GM19035 (cell line): Measurements from ENCODE around the gene CAMK4.
"Not testable (repeated sequence)": the region's sequence is repeated elsewhere in the genome, so short reads cannot be mapped to it uniquely, and the experiment has no call there.

Experiments
- ATAC-seq: cut with Tn5 transposase; IDR thresholded peaks from one replicate; pipeline ENCODE4 v1.9.1; 2021; ENCODE audit not compliant: unreplicated experiment

The CAMK4 gene

DNA sequence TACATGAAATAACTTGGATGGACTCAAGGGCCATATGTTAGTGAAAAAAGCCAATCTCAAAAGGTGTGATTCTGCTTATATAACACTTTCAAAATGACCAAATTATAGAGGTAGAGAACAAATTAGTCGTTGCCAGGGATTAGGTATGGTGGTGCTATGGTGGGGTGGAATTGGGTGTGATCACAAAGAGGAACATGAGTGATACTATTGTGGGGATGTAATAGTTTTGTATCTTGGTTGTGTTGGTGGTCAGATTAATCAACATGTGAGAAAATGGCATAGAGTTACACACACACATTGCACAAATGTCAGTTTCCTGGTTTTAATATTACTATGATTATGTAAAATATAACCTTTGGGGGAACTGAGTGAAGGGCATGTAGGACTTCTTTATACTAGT lies 31.9 kb downstream of the CAMK4 start:
- ATAC-seq: no peak

DNA sequence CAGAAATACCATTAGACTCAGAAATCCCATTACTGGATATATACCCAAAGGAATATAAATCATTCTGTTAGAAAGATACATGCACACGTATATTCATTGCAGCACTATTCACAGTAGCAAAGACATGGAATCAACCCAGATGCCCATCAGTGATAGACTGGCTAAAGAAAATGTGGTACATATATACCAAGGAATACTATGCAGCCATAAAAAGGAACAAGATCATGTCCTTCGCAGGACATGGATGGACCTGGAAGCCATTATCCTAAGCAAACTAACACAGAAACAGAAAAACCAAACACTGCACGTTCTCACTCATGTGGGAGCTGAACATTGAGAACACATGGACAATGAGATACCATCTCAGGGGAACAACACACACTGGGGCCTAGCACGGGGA lies 33.4 kb downstream of the CAMK4 start:
- not testable (repeated sequence) for ATAC-seq

DNA sequence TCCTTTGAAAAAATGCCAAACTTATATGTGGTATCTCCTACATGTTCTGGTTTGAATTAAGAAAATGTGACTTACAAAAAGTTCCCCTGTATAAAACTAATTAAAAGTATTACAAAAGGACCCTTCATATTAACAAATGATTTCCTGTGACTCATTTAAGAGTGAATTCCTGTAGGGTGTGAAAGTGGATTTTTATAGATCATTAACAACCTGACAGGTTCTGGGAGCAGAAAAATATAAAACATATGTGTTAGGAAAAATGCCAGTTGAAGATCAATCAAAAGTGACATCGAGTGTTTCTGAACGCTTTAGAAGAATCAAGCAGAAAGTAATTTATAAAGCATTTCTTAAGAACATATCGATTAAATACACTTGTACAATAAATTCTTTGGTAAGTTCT lies 35.5 kb downstream of the CAMK4 start:
- no peak for ATAC-seq

DNA sequence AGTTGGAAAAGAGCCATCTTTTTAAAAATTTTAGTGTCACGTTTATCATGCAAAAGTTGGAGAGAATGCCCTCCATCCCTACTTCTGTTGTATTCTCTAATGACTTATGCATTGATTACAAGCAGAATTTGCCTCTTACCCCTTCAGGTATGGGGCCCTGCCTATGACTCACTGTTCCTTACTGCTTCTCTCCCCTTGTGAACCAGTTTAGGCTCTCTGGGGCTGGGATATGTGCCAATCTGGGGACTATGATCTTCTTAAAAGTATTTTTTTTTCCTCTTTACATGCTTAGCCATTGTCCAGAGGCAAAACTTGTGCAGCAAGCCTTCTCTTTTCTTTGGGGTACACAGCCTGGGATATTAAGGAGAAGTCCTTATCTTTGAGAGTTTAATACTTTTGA lies 37.4 kb downstream of the CAMK4 start:
- ATAC-seq: no peak

DNA sequence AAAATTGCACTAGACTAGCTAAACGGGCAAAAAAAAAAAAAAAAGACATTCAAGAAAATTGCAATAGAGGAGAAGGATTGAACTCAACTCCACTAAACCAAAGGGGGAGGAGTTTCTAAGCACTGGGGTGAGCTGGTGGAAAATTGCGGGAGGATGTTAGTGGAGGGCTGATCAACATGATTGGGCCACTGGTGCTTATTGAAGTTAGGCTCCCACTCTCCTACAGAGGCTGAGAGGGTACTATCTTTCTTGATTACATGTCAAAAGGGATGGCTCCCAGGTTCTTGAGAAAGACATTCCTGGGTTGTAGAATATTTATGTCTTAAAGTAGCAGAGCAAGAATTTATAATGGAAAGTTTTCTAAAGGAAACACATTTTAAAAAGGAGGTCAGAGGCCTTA lies 38.0 kb downstream of the CAMK4 start:
- ATAC-seq: no peak

DNA sequence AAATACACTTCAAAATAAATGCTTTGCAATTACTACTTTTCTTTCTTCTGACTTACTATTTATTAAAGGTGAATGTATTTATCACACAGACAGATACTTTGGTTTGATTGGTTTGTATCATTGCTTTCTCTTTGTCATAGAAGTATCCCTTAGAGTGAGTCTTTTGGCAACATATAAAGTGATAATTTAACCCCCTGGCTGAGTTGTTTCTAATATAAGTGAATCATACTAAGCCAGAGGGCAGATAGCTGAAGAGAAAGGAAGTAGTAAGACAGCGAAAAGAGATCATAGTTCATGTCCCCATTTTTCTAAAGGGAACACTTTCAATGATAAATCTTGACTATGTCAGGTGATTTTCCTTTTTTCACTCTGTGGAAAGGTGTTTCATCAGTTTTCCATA lies 38.6 kb downstream of the CAMK4 start:
- ATAC-seq: no peak

DNA sequence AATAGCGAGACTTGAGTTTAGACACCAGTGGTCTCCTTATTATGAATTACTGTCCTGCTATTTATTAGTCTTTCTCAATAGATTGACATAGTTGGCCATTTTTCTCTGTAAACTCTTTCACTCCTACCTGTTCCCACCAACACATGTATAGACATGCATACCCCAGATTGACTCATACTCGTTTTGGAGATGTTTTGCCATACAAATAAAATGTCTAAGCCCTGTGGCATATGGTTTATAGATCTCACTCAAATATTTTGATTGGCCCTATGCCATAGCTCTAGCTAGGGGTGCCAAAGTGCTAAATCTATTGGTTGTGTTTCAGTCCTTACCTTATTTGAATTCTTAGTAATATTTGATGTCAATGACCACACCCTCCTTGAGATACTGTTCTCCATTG lies 42.3 kb downstream of the CAMK4 start:
- ATAC-seq: no peak

DNA sequence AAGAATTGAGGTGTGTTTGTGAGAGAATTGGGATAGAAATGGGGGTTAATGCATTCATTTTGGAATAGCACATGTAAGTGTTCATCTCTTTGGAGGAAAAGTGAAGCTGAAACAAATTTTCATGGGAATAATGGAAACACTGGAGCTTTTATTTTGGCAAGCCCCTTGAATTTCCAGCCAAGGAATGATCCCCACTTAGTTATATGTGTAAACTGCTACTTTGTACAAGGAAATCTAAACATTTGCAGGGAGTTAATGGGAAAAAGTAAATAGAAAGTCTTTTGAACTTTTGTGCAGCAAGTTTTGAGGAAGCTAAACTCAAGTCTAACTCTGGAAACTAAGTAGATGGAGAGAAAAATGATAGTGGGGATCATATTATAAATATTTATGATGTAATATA lies 44.1 kb downstream of the CAMK4 start:
- ATAC-seq: no peak

DNA sequence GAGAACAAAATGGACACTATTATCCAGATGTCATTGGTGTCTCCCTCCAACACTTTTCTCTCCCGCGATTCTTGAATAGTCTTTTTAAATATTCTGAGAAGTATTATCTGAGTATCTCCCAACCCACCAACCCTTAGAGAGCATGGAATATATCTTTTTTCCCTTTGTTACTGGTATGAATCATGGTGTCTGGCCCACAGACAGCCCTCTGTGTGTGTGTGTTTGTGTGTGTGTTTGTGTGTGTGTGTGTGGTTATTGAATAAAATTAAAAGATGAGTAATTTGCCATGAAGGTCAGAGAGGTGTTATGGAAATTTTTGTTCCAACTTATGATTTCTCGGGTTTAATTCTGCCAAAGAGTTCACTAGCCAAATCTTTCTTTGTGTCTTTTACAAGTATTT lies 47.7 kb downstream of the CAMK4 start:
- no peak for ATAC-seq

DNA sequence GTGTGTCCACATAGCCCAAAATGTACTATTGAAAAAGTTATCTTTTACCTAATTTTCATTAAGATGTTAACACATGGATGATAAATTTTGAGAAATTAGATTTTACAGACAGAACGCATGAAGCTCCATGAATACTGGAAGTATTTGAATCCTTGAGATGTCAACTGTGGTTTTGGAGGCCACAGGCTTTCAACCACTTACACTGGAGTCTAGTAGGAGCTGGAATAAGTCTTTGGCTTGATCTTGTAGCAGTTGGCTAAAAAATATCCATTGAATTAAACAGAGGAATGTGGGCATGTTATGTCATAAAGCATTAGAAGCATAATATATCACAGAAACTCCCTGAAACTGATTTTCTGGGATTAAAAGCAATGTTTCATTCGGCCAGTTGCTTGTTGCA lies 52.9 kb downstream of the CAMK4 start:
- ATAC-seq: no peak

DNA sequence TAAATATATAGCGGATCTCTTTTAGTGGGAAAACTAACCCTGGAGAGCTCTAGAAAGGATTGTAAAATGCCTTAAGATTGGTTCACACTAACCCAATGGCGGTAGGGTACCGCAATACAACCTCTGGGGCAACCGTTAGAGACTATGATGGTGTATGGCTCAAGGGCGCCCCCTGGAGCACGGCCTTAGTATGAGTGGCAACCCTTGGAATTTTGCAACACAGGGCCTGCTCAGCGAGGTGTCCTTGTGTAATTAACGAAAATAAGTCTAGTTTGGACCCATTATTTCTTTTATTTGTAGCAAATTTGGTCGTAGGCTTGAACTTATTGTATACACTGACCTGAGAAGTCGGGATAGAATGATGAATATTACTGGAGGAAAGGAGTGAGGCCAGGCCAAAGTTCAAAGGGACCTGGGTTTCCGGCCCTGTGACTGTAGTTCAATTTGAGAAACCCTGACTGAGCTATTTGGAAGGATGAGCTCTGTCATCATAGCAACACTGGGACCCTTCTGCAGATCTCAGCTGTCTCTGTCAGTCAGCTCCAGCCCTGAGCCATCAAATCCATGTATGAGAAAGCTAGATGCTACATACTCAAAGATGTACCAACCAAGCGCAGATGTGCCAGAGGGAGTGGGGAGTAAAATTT lies 54.8 kb downstream of the CAMK4 start:
- peak; percentile 91 for ATAC-seq

DNA sequence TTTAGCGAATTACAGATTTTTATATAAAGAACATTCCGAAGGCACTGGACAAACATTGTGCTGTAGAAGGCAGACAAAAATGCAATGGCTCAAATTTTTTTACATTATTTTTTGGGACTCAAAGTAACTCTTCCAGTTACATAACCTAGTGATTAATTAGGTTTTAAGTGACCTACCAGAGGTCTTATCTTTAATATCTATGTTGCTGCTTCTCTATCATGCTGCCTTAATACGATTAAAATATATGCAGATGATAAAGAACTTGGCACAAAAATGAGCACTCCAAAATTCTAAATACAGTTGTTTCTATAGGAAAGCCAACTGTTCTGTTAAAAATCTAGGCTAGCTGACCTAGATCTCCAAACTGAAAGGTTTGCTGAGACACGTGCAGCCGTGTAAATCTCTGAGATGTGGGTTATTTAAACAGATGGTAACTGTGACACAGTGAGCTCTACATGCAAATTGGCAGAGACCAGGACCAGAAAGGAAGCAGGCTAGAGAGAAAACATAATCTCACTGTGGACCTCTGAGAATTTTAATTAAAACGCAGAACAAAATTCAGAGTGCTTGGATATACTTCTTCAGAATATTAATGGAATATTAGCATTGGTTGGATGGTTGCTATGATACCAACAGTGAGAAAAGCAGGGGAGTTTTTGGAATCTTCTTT lies 56.2 kb downstream of the CAMK4 start:
- no peak for ATAC-seq

DNA sequence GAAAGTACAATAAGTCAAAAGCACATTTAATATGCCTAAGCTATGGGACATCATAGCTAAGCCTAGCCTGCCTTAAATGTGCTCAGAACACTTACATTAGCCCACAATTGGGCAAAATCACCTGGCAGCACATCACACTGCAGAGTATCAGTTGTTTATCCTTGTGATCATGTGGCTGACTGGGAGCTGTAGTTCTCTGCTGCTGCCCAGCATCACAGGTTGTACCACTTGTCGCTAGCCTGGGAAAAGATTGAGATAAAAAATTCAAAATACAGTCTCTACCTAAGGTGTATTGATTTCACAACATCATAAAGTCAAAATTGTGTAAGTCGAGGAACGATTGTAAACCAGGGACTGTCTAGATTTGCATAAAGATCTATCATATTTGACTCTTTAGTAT lies 58.6 kb downstream of the CAMK4 start:
- ATAC-seq: no peak

DNA sequence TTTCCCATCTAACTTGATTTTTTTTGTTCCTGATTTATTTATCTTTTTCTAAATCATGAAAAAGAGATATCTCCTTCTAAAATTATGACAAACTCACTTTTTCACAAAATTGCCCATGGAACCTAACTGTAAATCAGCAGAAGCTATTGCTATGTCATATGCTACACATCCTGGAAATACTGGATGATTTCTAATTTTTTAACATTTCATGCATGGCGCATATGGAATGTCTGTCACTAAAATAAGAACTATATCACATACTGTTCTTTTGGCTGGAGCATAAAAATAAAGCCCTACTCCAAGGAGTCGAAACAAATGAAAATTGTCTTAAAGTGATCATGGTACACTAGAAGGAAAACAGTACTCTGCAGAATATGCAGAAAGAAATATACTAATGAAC lies 60.6 kb downstream of the CAMK4 start:
- no peak for ATAC-seq

DNA sequence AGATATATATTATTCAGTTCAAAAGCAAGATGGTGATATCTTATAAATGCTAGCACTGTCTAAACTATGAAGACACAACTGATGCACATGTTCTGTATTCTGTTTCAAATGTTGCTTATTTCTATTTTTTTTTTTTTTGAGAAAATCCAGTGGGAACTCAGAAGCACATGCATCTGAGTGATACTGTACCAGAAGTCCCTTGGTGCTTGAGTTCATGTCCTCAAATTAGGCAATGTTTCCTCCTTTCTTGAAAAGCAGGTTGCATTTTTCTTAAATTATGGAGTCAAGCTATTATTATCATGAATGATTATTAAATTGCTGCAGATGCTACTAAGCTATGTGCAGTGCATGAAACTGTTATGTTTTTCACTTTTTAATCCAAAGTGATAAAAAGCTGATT lies 70.4 kb downstream of the CAMK4 start:
- ATAC-seq: no peak

DNA sequence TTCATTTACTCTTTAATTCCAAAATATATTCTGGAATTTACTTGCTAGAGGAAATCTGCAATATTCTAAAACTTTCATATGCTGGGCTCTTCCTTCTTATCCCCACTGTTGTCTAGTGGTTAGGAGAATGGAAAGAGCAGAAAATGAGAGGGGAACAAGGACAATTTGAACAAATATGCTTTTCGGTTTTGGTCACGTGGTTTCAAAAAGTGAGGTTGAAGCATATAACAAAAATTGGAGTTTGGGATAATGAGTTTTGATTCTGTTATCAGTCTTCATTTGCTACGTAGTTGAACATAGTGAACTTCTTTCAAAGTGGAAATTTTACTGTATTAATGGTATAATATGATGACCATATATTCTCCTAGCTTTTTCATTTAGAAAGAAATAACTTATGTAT lies 71.5 kb downstream of the CAMK4 start:
- no peak for ATAC-seq

DNA sequence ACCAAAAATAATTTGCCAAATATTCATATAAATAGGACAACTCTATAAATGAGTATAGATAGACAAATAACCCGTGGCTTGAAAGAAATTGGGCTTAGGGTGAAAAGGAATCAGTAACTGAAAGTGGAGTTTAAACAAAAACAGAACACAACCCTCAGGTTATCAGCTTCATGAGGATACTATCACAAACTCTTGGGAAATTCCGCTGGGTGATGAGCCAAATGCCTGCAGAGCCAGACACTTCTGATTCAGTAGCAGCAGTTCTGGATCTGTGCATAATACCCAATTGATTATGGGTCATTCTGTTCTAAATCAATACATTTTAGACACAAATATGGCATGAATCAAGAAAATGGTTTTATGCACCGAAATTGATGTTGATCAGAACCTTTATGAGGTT lies 72.4 kb downstream of the CAMK4 start:
- ATAC-seq: no peak

DNA sequence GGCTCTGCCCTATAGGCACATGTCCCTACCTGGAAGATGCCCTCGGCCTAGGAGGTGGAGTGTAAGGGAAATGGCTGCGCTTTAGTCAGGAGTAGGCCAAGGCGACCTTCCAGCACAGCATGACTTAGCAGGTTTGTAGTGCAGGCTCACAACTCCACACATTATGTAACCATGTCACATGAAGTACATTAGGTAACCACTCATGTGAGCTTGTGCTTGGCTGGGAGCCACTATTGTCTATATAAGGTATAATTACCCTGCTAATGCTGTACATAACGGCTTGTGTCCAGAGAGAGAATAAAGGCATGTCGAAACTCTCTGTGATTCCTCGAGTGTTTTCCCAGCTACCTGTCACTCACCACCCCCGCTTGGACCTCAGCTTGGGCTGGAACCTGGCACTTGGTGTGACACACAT lies 74.9 kb downstream of the CAMK4 start:
- ATAC-seq: no peak

DNA sequence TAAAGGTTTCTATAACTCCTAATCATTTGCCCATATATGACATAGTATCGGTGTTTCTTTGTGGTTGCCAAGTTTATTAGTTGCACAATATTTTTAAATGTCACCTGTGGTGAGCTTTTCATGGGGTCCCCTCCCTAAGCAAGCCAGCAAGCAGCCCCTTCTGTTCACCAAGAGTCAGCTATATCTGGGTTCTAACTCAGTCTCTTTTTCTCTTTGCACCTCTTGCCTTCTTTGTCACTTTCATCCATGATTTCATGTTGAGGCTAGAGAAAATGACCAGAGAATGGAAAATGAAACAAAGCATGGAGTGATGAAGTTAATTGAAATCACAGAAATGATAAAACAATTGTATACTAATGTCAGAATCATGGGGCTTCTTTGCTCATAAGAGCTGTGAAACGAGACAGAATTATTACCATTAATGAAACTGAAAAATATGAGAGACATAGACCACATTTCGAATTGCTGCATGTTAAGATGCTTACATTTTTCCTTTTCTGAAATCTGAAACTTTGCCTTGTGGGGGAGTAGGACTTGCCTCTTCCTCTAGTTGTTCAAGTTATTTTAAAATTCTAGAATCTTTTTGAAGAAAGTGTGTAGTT lies 75.7 kb downstream of the CAMK4 start:
- no peak for ATAC-seq

DNA sequence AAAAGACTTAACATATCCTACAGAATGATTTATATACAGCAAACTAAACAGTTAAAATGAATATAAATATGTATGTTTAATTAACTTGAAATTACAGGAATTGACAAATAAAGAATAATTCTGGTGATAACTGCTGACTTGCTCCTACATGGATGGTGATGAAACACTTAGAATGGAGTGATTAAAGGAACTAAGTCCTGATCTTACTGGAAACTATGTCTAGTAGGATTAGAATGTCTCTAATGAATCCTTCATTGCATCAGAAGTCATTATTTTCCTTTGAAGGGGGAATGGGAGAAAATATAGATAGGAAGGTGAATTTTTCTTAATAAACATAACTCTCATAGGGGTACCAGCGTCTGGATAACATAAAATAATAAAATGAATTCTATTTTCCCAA lies 77.1 kb downstream of the CAMK4 start:
- ATAC-seq: no peak

DNA sequence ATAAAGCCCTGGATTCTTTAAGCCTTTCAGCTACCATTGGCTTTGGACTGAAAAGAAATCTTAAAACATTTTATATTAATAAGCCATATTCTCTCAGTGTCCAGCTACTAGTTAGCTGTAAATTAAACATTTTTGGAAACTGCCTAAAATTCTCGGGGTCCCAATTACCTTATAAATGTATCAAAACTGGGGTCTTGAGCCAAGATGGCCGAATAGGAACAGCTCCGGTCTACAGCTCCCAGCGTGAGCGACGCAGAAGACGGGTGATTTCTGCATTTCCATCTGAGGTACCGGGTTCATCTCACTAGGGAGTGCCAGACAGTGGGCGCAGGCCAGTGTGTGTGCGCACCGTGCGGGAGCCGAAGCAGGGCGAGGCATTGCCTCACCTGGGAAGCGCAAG lies 77.9 kb downstream of the CAMK4 start:
- ATAC-seq: not testable (repeated sequence)

DNA sequence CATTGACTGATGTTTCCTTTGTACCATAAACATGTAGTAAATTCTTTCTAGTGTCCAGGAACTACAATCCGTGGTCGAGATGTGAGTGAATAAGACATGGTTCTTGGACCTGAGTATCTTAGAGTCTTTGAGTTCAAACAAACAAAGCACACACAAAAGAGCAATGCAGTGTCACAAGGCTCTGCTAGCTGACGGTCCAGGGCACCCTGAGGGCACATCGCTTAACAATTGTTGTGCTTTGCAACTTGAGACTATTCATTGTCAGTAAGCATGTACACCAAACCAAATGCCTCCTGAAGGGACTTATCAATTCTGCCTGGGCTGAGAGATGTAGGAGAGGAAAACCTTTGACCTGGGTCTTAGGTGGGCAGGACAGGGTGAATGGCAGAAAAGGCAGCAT lies 84.8 kb downstream of the CAMK4 start:
- ATAC-seq: no peak

DNA sequence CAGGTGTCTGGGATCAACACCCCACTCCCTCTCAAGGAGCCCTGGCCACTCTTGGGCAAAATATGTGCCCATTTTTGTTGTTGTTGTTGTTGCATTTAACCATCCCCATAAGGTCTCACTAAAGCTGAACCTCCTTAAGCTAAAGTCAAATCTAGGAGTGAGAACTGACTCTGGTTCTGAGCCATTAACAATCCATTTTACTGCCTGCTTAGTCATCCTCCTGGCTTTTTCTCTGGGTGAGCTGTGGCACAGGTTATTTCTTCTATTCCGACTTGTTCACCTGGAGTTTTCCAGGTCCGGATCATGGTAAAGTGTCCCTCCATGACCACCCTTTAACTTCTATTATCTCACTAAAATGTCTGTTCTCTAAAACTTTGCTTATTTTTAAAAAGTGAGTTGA lies 85.2 kb downstream of the CAMK4 start:
- ATAC-seq: no peak
